Skin of body (tissue), 2 donors: Measurements from ENCODE around the gene LRP1B. TPM values are rescaled to one million over a fixed set of nuclear protein-coding genes. Genes with fewer than 3 reads are reported as not detected.
A peak's percentile ranks its signal among the peaks of the same experiment; 100 is the strongest.
"Not testable (repeated sequence)": the region's sequence is repeated elsewhere in the genome, so short reads cannot be mapped to it uniquely, and the experiment has no call there.

ENCODE experiments used
- DNase-seq: peaks from one replicate; lab custom pipeline; 2025; lab: John Stamatoyannopoulos, UW
- total RNA-seq: library from RNA; depleted of rRNA; stranded (reverse); fragments of >200 nt; gene quantifications from one replicate; pipeline ENCODE4 v1.2.3, GENCODE V29; 2014

LRP1B gene
- total RNA-seq, 1 donor from 2014 or later, result 1.7 TPM

DNA sequence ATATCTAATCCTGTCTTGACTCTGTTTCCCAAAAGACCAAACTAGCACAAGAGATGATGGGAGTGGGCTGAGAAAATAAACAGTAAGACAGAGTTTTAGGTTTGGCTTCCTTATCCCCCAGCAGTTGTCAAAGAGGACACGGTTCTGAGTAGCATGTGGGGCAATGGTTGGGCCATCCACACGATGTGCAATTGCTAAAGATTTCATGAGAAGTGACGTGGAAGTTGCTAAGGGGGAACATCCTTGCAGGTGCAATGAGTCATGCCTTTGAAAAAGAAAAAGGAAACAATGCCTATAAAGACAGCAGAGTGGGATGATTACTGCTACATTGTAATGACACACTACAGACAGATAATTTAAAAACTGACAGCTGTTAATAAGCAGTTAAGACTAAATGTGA, 1395.8 kb downstream of the LRP1B start:
- DNase-seq, result no peak

DNA sequence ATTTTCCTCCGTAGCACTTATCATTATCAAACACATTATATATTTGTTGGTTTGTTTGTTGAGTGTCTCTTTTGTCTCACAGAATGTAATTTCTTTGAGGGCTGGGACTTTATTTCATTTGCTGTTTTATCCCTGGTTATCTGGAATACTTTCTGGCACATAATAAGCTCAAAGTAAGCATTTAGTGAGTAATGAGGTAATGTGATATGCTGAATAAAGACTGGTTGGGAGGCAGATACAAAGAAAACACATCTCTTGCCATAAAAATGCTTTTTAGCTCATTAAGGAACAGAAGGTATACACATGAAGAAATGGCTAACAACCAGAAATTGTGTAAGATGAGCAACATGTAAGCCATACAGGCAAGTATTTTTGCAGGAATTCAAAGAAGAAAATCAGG, 1411.8 kb downstream of the LRP1B start:
- DNase-seq, result no peak

GRCh38 chr2:140717481-140717880, 1413.3 kb downstream of the LRP1B start:
- no peak for DNase-seq

DNA sequence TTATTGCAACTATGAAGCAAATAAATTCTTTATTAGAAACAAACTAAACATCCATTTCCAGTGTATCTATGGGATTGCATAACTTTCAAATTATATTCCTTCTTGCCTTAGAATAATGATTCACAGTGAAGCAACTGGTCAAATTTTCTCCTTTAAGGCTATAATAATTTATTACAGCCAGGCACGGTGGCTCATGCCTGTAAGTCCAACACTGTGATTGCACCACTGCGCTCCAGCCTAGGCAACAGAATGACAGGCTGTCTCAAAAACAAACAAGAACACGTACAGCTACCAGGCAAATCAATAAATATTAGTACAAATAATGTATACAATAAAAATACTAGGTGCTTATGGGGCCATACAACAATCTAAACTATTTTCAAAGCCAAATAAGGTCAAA, 1416.2 kb downstream of the LRP1B start:
- no peak for DNase-seq

GRCh38 chr2:140711867-140712266, 1418.9 kb downstream of the LRP1B start:
- DNase-seq, result no peak

GRCh38 chr2:140701726-140702125, 1429.1 kb downstream of the LRP1B start:
- DNase-seq, result no peak

- DNase-seq, result no peak
Observed at GRCh38 chr2:140698636-140699035, 1432.2 kb downstream of the LRP1B start.

GRCh38 chr2:140696449-140696848, 1434.4 kb downstream of the LRP1B start:
- no peak for DNase-seq

DNA sequence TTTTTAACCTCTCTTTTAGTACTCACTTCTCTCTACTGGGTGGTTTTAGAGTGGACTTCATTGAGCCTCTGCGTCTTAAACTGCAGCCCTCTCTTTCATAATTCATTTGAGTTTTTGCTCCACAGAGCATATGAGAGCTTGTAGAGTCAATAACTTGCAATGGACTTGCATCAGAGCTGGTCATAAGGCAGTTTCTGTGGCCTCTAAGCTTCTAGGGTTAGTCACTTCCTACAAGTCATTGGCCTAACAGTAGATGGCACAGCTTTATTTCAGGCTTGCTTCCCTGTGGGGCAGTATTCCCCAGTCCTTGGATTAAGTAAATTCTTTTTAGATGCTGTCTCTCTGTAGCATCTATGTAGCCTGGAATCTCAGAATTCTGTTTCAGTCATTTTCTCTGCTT, 1435.7 kb downstream of the LRP1B start:
- DNase-seq, result no peak

GRCh38 chr2:140687825-140688224, 1443.0 kb downstream of the LRP1B start:
- no peak for DNase-seq

GRCh38 chr2:140683658-140684057, 1447.2 kb downstream of the LRP1B start:
- DNase-seq, result no peak

- peak; percentile 32 for DNase-seq
Observed at GRCh38 chr2:140680862-140681261, 1450.0 kb downstream of the LRP1B start.

GRCh38 chr2:140679752-140680151, 1451.1 kb downstream of the LRP1B start:
- DNase-seq, result no peak

DNA sequence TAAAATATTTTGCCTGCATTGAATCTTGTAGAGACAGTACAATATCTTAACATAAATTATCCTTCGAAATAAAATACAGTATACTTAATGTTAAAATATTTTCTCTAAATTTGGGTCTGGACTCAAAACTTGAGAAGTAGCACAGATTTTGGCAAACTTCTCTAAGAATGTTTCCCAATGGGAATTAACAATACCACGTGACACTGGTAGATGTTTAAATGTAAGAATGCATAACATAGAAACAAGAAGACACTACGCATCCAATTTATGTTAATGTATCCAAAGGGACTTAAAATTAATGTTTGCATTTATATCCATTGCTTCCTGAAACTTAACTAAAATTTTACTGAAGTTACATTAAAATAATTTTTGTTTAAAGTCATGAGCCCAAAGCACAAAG, 1460.9 kb downstream of the LRP1B start:
- DNase-seq, result no peak

GRCh38 chr2:140667203-140667602, 1463.6 kb downstream of the LRP1B start:
- DNase-seq, result no peak

DNA sequence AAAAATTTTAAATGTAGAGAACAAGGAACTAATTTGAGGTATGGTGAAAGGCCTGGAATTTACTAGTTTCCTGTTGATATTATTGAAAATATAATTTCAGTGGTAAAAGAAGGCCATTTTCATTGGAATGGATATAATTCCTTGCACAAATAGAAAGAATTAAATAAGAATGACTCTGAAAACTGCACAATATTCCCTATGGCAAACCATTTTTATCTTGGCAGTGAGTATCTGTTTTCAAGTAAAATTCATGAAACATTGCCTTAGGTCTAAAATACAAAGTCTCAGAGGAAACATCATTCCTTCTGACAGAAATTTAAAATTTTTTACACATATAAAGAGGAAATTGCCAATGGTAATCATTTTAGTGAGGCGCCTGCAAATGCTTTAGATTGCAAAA, 1468.3 kb downstream of the LRP1B start:
- DNase-seq, result no peak

DNA sequence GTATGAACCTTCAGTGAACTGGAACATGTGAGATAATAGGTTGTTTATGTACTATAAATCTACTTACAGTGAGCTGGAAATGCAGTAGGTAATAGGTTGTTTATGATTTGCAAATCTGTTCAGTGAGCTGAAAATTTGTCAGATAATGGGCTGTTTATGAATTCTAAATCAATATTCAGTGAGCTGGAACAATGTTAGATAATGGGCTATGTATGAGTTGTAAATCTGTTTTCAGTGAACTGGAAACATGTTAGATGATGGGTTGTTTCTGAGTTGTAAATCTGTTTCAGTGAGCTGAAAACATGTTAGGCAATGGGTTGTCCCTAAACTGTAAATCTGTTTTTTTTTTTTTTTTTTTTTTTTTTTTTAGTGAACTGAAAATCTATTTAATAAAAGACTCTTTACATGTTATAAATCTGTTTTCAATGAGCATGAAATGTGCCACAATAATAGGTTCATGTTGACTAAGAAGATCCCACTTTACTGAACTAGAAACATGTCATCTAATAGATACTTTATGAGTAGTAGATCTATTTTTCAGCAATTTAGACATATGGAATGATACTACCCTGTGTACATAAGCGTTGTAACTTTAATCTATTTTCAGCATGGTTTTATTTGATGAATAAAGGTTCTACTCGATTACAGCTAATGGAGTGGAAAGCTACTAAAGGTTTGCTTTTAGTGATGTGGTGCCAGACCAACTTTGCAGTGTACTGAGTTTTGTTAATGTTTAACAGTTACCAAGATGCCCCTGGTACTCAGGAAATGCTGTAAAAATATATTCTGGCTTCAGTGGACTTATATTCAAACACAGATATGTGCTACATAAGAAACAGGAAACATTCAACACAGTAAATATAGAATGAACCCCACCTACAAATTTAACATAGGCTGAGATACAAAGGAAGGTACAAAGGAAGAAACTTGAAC, 1471.8 kb downstream of the LRP1B start:
- DNase-seq, result no peak

DNA sequence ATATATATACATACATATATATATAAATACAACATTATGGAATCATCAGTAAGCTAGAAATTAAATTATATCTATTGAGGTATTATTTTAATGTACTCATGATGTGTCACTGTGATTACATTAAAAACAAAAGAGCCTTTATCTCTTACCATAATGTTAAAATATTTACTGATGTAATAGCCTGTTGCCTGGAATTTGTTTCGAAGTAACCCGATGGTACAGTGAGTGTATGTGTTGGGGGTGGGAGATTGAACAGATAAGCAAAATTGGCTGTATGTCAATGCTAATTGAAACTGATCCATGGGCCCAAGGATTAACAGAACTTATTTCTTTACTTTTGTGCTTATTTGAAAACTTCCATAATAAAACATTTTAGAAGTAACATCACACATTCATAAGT, 1473.2 kb downstream of the LRP1B start:
- DNase-seq, result no peak

GRCh38 chr2:140654565-140654964, 1476.3 kb downstream of the LRP1B start:
- DNase-seq, result peak; percentile 71

- no peak for DNase-seq
Observed at GRCh38 chr2:140650825-140651224, 1480.0 kb downstream of the LRP1B start.

GRCh38 chr2:140650134-140650533, 1480.7 kb downstream of the LRP1B start:
- not testable (repeated sequence) for DNase-seq

GRCh38 chr2:140648393-140648792, 1482.4 kb downstream of the LRP1B start:
- no peak for DNase-seq

- DNase-seq, result peak; percentile 35
Observed at GRCh38 chr2:140643761-140644187, 1487.0 kb downstream of the LRP1B start.
